A375 (cell line): Measurements from ENCODE around the gene UCMA. TPM values are rescaled to one million over a fixed set of nuclear protein-coding genes. Genes with fewer than 3 reads are reported as not detected.

Experiments
- small RNA-seq: library from RNA; depleted of rRNA; stranded (forward); fragments of <200 nt; gene quantifications from one replicate; pipeline ENCODE3, GENCODE V24; 2014
- total RNA-seq: library from RNA; depleted of rRNA; stranded (reverse); fragments of >200 nt; shearing (Covaris generic); gene quantifications from 2 replicates; pipeline ENCODE4 v1.2.3, GENCODE V29; 2014; rRNA removed

UCMA gene
- total RNA-seq, result not detected in 2 replicates

GRCh38 chr10:13234172-13234571, at the start of gene UCMA:
Gene UCMA (minus strand): TSS chr10:13234374. CDS start chr10:13234258, 116 bp downstream.

Small RNA genes lying within 50 kb of the gene (small RNA-seq; reads per million reads assigned to genes)
- gene RNU6-6P, result not detected

Other genes with a start within 250 kb of the UCMA start
- gene CCDC3, start 232.7 kb downstream of the UCMA start, total RNA-seq, result 0.50 and 1.0 TPM in 2 replicates
- gene OPTN, start 134.2 kb downstream of the UCMA start, total RNA-seq, result 15.2 and 18.3 TPM in 2 replicates
- 26.8 and 36.0 TPM in 2 replicates for gene MCM10, start 72.8 kb downstream of the UCMA start, total RNA-seq
- gene PHYH, start 65.7 kb upstream of the UCMA start, total RNA-seq, result 8.6 and 10.6 TPM in 2 replicates
- gene SEPHS1, start 113.9 kb upstream of the UCMA start, total RNA-seq, result 35.2 and 39.7 TPM in 2 replicates